ENCODE data around the gene SLC41A3. TPM values are rescaled to one million over a fixed set of nuclear protein-coding genes. Genes with fewer than 3 reads are reported as not detected.

SLC41A3 gene
- total RNA-seq, 1 donor from 2014 or later, result 58.8 TPM

DNA sequence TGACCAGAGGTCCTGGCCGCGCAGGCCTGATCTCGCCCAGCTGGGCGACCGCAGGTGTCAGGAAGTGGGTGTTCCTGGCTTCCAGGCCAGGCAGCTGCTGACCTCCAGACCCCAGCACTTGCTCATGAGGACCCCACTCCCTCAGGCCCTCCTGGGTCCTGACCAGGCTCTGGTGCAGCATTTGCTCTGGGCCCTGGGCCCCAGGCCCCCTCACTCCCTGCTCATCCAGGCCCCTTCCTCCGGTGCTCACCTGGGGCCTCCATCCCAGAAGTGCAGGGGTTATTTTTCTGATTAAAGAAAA, 122.7 kb downstream of the SLC41A3 start:
- no peak overlapping the region for H3K4me3 Mint-ChIP-seq
- peaks cover 3% of the 10 kb centered on the region for H3K9me3 Mint-ChIP-seq
- no peak overlapping the region for H3K27ac Mint-ChIP-seq (ENCODE audit: unreplicated experiment)
- H3K27me3 Mint-ChIP-seq (ENCODE audit: low read depth), result peaks cover 20% of the 10 kb centered on the region
- DNase-seq (ENCODE audit: low read depth, low spot score), result no peak
- H3K36me3 Mint-ChIP-seq (ENCODE audit: low read depth), result peaks cover 2% of the 10 kb centered on the region
- no peaks in the 10 kb centered on the region for H3K4me1 Mint-ChIP-seq
- TF ChIP-seq, protein P1, sequence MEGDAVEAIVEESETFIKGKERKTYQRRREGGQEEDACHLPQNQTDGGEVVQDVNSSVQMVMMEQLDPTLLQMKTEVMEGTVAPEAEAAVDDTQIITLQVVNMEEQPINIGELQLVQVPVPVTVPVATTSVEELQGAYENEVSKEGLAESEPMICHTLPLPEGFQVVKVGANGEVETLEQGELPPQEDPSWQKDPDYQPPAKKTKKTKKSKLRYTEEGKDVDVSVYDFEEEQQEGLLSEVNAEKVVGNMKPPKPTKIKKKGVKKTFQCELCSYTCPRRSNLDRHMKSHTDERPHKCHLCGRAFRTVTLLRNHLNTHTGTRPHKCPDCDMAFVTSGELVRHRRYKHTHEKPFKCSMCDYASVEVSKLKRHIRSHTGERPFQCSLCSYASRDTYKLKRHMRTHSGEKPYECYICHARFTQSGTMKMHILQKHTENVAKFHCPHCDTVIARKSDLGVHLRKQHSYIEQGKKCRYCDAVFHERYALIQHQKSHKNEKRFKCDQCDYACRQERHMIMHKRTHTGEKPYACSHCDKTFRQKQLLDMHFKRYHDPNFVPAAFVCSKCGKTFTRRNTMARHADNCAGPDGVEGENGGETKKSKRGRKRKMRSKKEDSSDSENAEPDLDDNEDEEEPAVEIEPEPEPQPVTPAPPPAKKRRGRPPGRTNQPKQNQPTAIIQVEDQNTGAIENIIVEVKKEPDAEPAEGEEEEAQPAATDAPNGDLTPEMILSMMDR (conservative IDR thresholded peaks at IDR 0.05), result no peak

DNA sequence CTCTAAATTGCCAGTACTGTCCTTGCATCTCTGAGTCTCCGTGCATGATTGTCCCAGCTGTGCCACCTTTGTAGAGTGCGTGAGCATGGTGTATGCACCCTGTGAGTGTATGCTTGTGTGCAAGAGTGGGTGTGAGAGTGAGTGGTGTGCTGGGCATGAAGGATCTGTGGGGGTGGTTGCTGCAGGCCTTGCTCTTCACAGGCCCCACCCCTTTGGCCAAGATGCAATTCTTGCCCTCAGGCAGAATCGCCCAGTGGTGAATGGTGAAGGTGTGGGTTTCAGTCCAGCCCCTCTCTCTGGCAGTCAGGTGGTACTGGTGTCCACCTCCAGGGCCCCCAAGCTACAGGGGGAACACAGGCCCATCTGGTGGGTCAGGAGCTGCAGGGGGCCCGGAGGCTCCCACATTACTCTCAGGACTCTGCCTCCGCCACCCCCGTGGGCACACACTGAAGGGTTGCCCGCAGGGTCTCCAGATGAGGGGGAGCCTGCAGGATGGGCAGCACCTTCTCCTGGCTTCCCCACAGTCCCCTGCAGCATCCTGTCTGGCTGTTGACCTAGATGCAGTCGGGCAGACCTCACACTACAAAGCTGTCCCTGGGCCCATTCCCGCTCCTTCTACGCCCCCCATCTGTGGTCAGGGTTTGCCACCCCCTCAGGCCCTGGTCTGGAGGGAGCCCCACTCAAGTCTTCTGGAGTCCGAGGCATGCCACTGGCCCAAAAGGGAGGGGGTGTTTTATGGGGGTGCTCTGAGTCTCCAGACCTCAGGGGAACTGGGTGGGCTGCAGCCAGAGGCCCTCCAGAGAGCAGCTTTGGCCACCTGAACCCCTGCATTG, 123.3 kb downstream of the SLC41A3 start:
- H3K27me3 Mint-ChIP-seq (ENCODE audit: low read depth), result peaks cover 25% of the 10 kb centered on the region
- TF ChIP-seq, protein P1 (conservative IDR thresholded peaks at IDR 0.05), result no peak
- no peak for DNase-seq (ENCODE audit: low read depth, low spot score)
- peaks cover 2% of the 10 kb centered on the region for H3K36me3 Mint-ChIP-seq (ENCODE audit: low read depth)
- H3K4me1 Mint-ChIP-seq, result no peaks in the 10 kb centered on the region
- H3K27ac Mint-ChIP-seq (ENCODE audit: unreplicated experiment), result no peak overlapping the region
- no peak overlapping the region for H3K4me3 Mint-ChIP-seq
- peaks cover 3% of the 10 kb centered on the region for H3K9me3 Mint-ChIP-seq

DNA sequence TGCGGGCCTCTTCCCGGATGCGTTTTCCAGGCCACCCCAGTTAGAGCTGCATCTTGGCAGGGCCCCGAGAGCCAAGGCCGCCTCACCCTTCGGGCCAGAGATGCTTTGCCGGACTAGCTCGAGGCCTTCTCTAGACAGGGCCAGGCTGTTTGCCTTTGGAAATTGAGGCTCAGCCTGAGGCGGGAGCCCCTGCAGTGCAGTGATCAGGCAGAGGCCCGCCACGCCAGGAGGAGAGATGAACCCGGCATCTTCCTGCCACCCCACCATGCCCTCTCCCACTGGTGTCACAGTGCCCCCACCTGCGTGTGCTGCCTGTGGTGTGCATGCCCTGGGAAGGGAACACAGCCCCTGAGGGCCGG, 123.9 kb downstream of the SLC41A3 start:
- peaks cover 3% of the 10 kb centered on the region for H3K9me3 Mint-ChIP-seq
- no peak overlapping the region for H3K27ac Mint-ChIP-seq (ENCODE audit: unreplicated experiment)
- H3K27me3 Mint-ChIP-seq (ENCODE audit: low read depth), result peaks cover 31% of the 10 kb centered on the region
- TF ChIP-seq, protein P1 (conservative IDR thresholded peaks at IDR 0.05), result no peak
- no peaks in the 10 kb centered on the region for H3K4me1 Mint-ChIP-seq
- no peak overlapping the region for H3K4me3 Mint-ChIP-seq
- H3K36me3 Mint-ChIP-seq (ENCODE audit: low read depth), result peaks cover 2% of the 10 kb centered on the region
- no peak for DNase-seq (ENCODE audit: low read depth, low spot score)

DNA sequence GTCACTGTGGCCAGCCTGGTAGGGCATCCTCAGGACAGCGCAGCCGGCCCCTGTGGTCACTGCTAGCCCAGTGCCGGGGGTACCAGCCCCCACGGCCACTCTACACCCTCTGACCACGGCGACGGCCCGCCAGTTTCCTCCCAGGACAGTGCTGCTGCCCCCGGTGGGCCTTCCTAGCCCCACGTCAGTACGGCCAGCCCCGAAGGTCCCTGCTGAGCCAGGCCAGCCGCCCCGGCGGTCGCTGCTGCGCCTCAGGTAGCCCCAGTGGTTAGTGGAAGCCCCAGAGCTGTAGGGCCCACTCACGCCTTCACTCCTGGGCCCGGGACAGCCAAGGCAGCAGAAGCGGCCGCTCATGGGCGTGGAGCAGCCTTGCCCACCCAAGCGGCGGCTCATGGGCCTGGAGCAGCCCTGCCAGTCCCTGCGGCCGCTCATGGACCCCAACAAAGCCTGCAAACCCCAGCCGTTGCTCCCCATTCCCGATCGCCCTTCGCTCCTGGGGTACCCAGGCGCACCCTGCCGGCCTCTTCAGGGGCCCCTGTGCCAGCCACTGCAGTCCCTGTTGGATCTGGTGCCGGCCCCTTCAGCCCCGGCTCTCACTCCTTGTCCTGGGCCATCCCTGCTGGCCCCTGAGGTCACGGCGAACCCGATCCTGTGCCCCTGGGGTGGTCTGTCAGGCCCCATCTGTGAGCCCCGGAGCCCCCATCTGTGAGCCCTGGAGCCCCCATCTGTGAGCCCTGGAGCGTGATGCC, 124.4 kb downstream of the SLC41A3 start:
- TF ChIP-seq, protein P1 (conservative IDR thresholded peaks at IDR 0.05), result no peak
- peaks cover 34% of the 10 kb centered on the region for H3K27me3 Mint-ChIP-seq (ENCODE audit: low read depth)
- peaks cover 3% of the 10 kb centered on the region for H3K9me3 Mint-ChIP-seq
- peaks cover 2% of the 10 kb centered on the region for H3K36me3 Mint-ChIP-seq (ENCODE audit: low read depth)
- no peak for DNase-seq (ENCODE audit: low read depth, low spot score)
- H3K4me3 Mint-ChIP-seq, result no peak overlapping the region
- H3K4me1 Mint-ChIP-seq, result no peaks in the 10 kb centered on the region
- H3K27ac Mint-ChIP-seq (ENCODE audit: unreplicated experiment), result no peak overlapping the region

DNA sequence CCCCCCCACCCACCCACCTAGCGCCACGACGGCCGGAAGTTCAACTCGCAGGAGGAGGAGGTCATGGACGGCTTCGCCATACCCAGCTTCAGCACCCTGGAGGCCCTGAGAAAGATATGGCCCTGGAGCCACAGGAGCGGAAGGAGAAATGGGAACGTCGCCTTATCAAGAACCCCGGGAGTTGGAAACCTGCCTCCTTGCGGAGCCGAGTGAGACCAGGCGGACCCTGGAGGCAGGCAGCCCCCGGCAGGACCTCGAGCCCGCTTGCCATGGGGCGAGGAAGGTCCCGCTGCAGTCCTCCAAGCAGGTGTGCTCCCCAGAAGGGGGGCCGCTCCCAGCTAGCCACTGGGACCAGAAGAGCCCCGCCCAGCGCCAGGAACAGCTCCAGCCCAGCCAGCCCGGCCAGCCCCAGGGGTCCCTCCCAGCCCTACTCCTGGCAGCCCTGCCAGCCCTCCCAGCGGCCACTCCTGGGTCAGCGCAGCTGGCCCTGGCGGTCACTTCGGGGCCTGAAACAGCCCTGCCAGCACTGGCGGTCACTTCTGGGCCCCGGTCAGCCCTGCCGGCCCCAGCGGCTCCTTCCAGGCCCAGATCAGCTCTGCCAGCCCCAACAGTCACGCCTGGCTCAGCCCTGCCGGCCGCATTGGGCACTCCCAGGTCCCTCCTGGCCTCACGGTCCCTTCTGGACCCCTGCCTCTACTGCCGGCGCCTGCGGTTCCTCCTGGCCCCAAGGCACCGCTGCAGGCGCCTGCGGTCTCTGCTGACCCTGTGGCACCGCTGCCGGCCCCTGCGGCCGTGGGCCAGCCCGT, 125.2 kb downstream of the SLC41A3 start:
- Mint-ChIP-seq H3K27ac (ENCODE audit: unreplicated experiment) (no peak overlapping the region), H3K27me3 (ENCODE audit: low read depth) (peaks cover 39% of the 10 kb centered on the region), H3K36me3 (ENCODE audit: low read depth) (peaks cover 2% of the 10 kb centered on the region), H3K4me1 (no peaks in the 10 kb centered on the region), H3K4me3 (no peak overlapping the region), H3K9me3 (peaks cover 3% of the 10 kb centered on the region)
- TF ChIP-seq, protein P1 (conservative IDR thresholded peaks at IDR 0.05), result no peak
- DNase-seq (ENCODE audit: low read depth, low spot score), result no peak
